GM04504 (cell line): Measurements from ENCODE around the gene PLAC8.
"Not testable (repeated sequence)": the region's sequence is repeated elsewhere in the genome, so short reads cannot be mapped to it uniquely, and the experiment has no call there.

Experiments
- DNase-seq: peaks from one replicate; pipeline ENCODE4 v3.0.0-alpha.2; 2012; ENCODE audit warnings: low read depth

PLAC8 gene

DNA sequence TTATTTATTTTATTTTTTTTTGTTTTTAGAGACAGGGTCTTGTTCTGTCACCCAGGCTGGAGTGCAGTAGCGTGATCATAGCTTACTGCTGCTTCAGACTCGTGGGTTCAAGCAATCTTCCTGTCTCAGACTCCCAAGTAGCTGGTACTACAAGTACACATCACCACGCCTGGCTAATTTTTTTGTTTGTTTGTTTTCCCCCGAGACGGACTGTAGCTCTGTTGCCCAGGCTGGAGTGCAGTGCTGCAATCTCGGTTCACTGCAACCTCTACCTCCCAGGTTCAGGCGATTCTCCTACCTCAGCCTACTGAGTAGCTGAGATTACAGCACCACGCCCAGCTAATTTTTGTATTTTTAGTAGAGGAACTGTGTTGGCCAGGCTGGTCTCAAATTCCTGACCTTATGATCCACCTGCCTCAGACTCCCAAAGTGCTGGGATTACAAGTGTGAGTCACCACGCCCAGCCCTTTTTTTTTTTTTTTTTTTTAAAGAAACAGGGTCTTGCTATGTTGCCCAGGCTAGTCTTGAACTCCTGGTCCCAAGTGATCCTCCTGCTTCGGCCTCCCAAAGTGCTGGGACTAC, 47.4 kb downstream of the PLAC8 start:
- DNase-seq = no peak

DNA sequence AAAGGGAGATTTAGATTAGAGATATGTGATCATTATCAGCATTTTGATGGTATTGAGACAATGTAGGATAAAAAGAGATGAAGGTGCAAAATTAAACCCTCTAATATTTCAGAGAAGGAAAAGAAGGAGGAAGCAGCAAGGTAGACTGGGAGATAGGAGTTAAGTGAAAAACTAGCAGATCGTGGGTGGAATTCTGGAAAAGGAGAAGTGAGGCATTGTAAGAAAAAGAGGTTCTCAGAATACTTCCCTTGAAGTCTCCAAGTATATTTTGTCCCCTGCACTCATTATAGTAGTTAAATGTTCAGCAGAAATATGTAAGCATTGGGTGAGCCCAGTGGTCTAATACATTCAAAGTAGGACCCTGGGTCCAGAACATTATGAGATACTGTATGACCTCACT, 49.3 kb downstream of the PLAC8 start:
- DNase-seq = no peak

- DNase-seq = peak; percentile 50
These were observed 51.8 kb downstream of the PLAC8 start for GRCh38 chr4:83062739-83063138.

DNA sequence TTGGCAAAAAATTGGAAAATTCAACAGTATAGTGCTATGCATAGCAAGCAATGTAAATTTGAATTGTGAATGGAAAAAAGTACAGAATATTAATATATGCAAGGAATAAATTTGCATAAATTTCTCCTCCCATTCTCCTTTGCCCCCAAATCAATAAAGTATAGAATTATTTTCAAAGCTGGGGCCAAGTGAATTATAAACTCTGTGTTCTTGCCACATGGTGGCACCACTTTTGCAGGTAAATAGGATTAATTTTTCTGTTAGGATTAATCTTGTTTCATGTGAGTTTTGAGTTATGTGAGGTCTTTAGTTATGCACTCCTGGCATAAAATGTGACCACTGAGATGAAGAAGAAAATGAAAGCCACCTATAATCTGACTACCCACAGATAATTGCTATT, 59.6 kb downstream of the PLAC8 start:
- DNase-seq = no peak

GRCh38 chr4:83048781-83049180, 65.7 kb downstream of the PLAC8 start:
- DNase-seq = not testable (repeated sequence)

- no peak for DNase-seq
These were observed 67.6 kb downstream of the PLAC8 start for GRCh38 chr4:83046693-83047473.

DNA sequence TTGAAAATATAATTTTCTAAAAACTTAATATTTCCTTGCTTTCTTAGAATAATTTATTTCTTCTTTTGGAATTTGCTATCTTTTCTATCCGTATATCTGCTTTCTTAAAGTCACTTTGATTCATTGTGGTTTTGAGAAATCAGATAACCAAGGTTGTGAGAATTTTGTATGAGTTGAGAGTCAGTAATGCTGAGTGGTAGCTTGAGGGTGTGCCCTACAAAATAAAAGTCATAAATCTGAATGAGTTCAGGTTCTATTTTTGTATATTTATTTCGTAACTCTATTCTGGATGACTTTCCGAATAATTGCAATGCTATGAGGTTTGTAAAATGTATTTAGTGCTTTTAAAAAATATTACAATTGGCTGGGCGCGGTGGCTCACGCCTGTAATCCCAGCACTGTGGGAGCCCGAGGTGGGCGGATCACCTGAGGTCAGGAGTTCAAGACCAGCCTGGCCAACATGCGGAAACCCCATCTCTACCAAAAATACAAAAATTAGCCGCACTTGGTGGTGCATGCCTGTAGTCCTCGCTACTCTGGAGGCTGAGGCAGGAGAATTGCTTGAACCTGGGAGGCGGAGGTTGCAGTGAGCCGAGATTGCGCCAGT, 70.6 kb downstream of the PLAC8 start:
- DNase-seq = peak; percentile 67

DNA sequence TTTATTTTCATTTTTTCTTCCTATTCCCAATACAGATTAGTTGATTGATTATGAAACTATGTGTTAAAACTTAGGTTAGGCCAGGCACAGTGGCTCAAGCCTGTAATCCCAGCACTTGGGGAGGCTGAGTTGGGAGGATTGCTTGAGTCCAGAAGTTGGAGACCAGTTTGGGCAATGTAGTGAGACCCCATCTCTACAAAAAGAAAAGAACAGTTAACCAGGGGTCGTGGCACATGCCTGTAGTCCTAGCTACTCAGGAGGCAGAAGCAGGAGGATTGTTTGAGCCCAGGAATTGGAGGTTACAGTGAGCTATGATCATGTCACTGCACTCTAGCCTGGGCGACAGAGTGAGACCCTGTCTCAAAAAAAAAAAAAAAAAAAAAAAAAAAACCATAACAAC, 71.4 kb downstream of the PLAC8 start:
- DNase-seq = not testable (repeated sequence)

DNA sequence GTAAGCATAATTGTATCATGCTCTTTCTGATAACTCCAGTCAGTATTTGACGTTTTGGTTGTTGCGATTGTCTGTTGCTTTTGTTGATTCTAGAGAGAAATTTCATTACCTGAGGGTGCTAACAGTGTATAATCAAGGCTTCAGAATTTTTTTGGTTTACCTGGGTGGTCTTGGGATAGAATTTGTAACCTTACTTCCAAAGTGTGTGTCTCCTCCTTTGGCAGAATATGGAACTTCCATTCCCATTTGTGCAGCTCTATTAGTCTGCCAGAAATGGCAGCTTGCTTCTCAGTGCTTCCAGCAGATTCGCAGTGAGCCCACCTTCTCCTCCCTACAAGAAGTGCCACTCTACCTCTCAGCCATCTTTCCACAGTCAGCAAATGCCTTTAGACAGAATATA, 74.3 kb downstream of the PLAC8 start:
- DNase-seq = no peak
